Natural killer cell (primary cell): Measurements from ENCODE around the gene NKAIN4. TPM values are rescaled to one million over a fixed set of nuclear protein-coding genes. Genes with fewer than 3 reads are reported as not detected.

ENCODE experiments used
- ATAC-seq, 3 donors: fragments of 150-1000 bp in 2 of 3; fragments of 200-7000 bp in 1 of 3; cut with Tn5 transposase; 1 replicate in 1 of 3; 2 replicates in 2 of 3; pipeline ENCODE4 v1.10.0; 2021; ENCODE audit warnings: mild to moderate bottlenecking in 2 of 3, moderate library complexity in 2 of 3
- DNase-seq, 2 donors: peaks; one replicate each; pipeline versions ENCODE4 v3.0.0 to v3.0.0-alpha.2; 2013 to 2021; ENCODE audit warnings: mixed read lengths in 1 of 2
- H3K27ac ChIP-seq: one replicate; pipeline ENCODE4 v1.5.1; 2013; ENCODE audit warnings: mild to moderate bottlenecking, low read length
- H3K27me3 ChIP-seq: one replicate; pipeline ENCODE4 v1.6.1; 2013; ENCODE audit warnings: low read length; ENCODE audit not compliant: control insufficient read depth, insufficient read depth
- H3K36me3 ChIP-seq: one replicate; pipeline ENCODE4 v1.6.1; 2013; ENCODE audit warnings: low read length; ENCODE audit not compliant: control insufficient read depth, insufficient read depth
- H3K4me1 ChIP-seq: one replicate; pipeline ENCODE4 v1.6.1; 2013; ENCODE audit warnings: low read length; ENCODE audit not compliant: control insufficient read depth, insufficient read depth
- H3K4me3 ChIP-seq: one replicate; pipeline ENCODE4 v1.5.1; 2013; ENCODE audit warnings: low read length
- H3K9me3 ChIP-seq: one replicate; pipeline ENCODE4 v1.6.1; 2013; ENCODE audit warnings: low read length; ENCODE audit not compliant: control insufficient read depth, insufficient read depth
- H3K27ac Mint-ChIP-seq, 2 donors: one replicate each; pipeline ENCODE4 v1.8.0; 2022; ENCODE audit warnings: mild to moderate bottlenecking in 2 of 2, mixed read lengths in 2 of 2, moderate library complexity in 1 of 2
- H3K27me3 Mint-ChIP-seq, 2 donors: one replicate each; pipeline ENCODE4 v1.8.0; 2022; ENCODE audit warnings: low read depth in 2 of 2, mixed read lengths in 2 of 2
- H3K36me3 Mint-ChIP-seq: one replicate; pipeline ENCODE4 v1.8.0; 2022; ENCODE audit warnings: mixed read lengths
- H3K4me1 Mint-ChIP-seq, 2 donors: one replicate each; pipeline ENCODE4 v1.8.0; 2022; ENCODE audit warnings: mixed read lengths in 2 of 2
- H3K4me3 Mint-ChIP-seq: one replicate; pipeline ENCODE4 v1.8.0; 2022; ENCODE audit warnings: mild to moderate bottlenecking, moderate library complexity, mixed read lengths
- H3K9me3 Mint-ChIP-seq, 2 donors: one replicate each; pipeline ENCODE4 v1.8.0; 2022; ENCODE audit warnings: mixed read lengths in 2 of 2
- CTCF ChIP-seq: fragments of 200-600 bp; IDR thresholded peaks from one replicate; pipeline ENCODE4 v1.8.0; 2022; ENCODE audit warnings: antibody characterized with exemption
- WGBS: methylation state at CpG from one replicate; pipeline ENCODE4 v1.1.7; 2013; ENCODE audit warnings: missing lambda C conversion rate; ENCODE audit not compliant: insufficient coverage; 5-methylcytosine and 5-hydroxymethylcytosine counted together
- intact Hi-C: fragments of 100-400 bp; cut with micrococcal nuclease; formaldehyde crosslinking; loops from one replicate; pipeline ENCODE4 v1.14.2; 2022
- total RNA-seq, 4 donors: library from RNA; stranded (reverse); fragments of 120-200 nt in 1 of 4; gene quantifications; one replicate each; pipeline versions ENCODE4 v1.2.3 to v1.2.4, GENCODE V29; 2013 to 2022

NKAIN4 gene
- total RNA-seq, 3 donors from 2014 or later (not counting 1 experiment from before 2014, with no cell fraction given) = not detected

GRCh38 chr20:63281742-63282665 lies 27.7 kb upstream of the NKAIN4 start:
- intact Hi-C loops = no loop called here
- WGBS = 92% methylated on average over 38 of the region's 38 CpGs
- H3K4me1 Mint-ChIP-seq = no peaks in the 10 kb centered on the region

GRCh38 chr20:63280929-63281545 lies 26.8 kb upstream of the NKAIN4 start:
- Mint-ChIP-seq H3K27ac (no peak overlapping the region), H3K36me3 (no peaks in the 10 kb centered on the region), H3K9me3 (no peaks in the 10 kb centered on the region), H3K4me1 (peaks cover 0 to 4% of the 10 kb centered on the region in 2 donors), H3K27me3 (no peaks in the 10 kb centered on the region), H3K4me3 (no peak overlapping the region)
- Histone ChIP-seq H3K4me1 (no peaks in the 10 kb centered on the region), H3K36me3 (peaks cover 48% of the 10 kb centered on the region), H3K4me3 (no peak overlapping the region), H3K27ac (no peak overlapping the region), H3K9me3 (no peaks in the 10 kb centered on the region), H3K27me3 (no peaks in the 10 kb centered on the region)
- no peak for ATAC-seq
- intact Hi-C loops = no loop called here
- no peak for DNase-seq
- WGBS = 94% methylated on average over 19 of the region's 19 CpGs
- TF ChIP-seq CTCF = no peak

More at GRCh38 chr20:63281742-63282665, 27.7 kb upstream of the NKAIN4 start:
- Histone ChIP-seq H3K4me1 (no peaks in the 10 kb centered on the region), H3K36me3 (peaks cover 45% of the 10 kb centered on the region), H3K27ac (no peak overlapping the region), H3K9me3 (no peaks in the 10 kb centered on the region), H3K4me3 (no peak overlapping the region), H3K27me3 (no peaks in the 10 kb centered on the region)
- Mint-ChIP-seq H3K9me3 (no peaks in the 10 kb centered on the region), H3K27me3 (no peaks in the 10 kb centered on the region), H3K36me3 (no peaks in the 10 kb centered on the region), H3K27ac (no peak overlapping the region), H3K4me3 (no peak overlapping the region)
- ATAC-seq (no peak), DNase-seq (no peak)
- no peak for TF ChIP-seq CTCF

- no peak overlapping the region for H3K27ac ChIP-seq
- no peak overlapping the region for H3K4me3 Mint-ChIP-seq
- no peak for ATAC-seq
- H3K9me3 Mint-ChIP-seq = no peaks in the 10 kb centered on the region
- H3K4me1 ChIP-seq = no peaks in the 10 kb centered on the region
- intact Hi-C loops = no loop called here
- H3K27me3 Mint-ChIP-seq = no peaks in the 10 kb centered on the region
- no peak overlapping the region for H3K4me3 ChIP-seq
- no peaks in the 10 kb centered on the region for H3K27me3 ChIP-seq
- H3K36me3 Mint-ChIP-seq = no peaks in the 10 kb centered on the region
- peaks cover 48% of the 10 kb centered on the region for H3K36me3 ChIP-seq
- H3K27ac Mint-ChIP-seq = no peak overlapping the region
- no peak for DNase-seq
- 97% methylated on average over 6 of the region's 6 CpGs for WGBS
- H3K4me1 Mint-ChIP-seq = peaks cover 6 to 10% of the 10 kb centered on the region in 2 donors
- no peak for TF ChIP-seq CTCF
- H3K9me3 ChIP-seq = no peaks in the 10 kb centered on the region
Observed at GRCh38 chr20:63280371-63280770, 26.1 kb upstream of the NKAIN4 start.
